PFSK-1 (cell line): Measurements from ENCODE around the gene EXOC4.

Experiments
- FOXP2 ChIP-seq: optimal IDR thresholded peaks from 2 replicates; pipeline ENCODE3; 2011; ENCODE audit warnings: borderline replicate concordance, control low read depth, inconsistent platforms; ENCODE audit not compliant: insufficient read depth; ENCODE audit errors: extremely low read length, extremely low read depth
- POLR2AphosphoS5 ChIP-seq: IDR thresholded peaks from 2 replicates; pipeline ENCODE4 v1.6.1; 2012; ENCODE audit warnings: low read depth, mild to moderate bottlenecking, control low read depth, low read length, moderate library complexity
- REST ChIP-seq, 2 experiments: IDR thresholded peaks; 2 replicates each; pipeline versions ENCODE4 v1.6.1 to v1.8.0; 2011 to 2012; ENCODE audit warnings: low read depth in 2 of 2, low read length in 2 of 2, control low read depth in 1 of 2, inconsistent platforms in 1 of 2, mild to moderate bottlenecking in 1 of 2, moderate library complexity in 1 of 2; ENCODE audit not compliant: insufficient read depth in 1 of 2
- SIN3A ChIP-seq: IDR thresholded peaks from 2 replicates; pipeline ENCODE4 v1.6.1; 2012; ENCODE audit warnings: mild to moderate bottlenecking, low read length, moderate library complexity, borderline replicate concordance; ENCODE audit not compliant: insufficient read depth
- TAF1 ChIP-seq: IDR thresholded peaks from 2 replicates; pipeline ENCODE4 v1.6.1; 2012; ENCODE audit warnings: low read length, control low read depth, borderline replicate concordance; ENCODE audit not compliant: insufficient read depth

- TF ChIP-seq TAF1 (no peak), REST (IDR thresholded peaks at IDR 0.05; ENCODE audit: insufficient read depth in 1 of 2, low read depth in 2 of 2, low read length in 2 of 2) (no peak), POLR2AphosphoS5 (no peak), FOXP2 (no peak), SIN3A (no peak)
Measured at GRCh38 chr7:133993547-133993946, 740.7 kb downstream of the EXOC4 start.
